HepG2 (cell line): ENCODE measurements around the gene CUL7. TPM values are rescaled to one million over a fixed set of nuclear protein-coding genes. Genes with fewer than 3 reads are reported as not detected.

Experiments
- BRF2 ChIP-seq: sonication (generic); formaldehyde crosslinking; IDR thresholded peaks from 2 replicates; pipeline ENCODE4 v1.8.1; 2022; ENCODE audit warnings: mild to moderate bottlenecking, missing genetic modification reagents
- CC2D1A ChIP-seq: sonication (generic); formaldehyde crosslinking; IDR thresholded peaks from 2 replicates; pipeline ENCODE4 v1.8.1; 2023; ENCODE audit warnings: mild to moderate bottlenecking, missing genetic modification reagents
- CHD4 ChIP-seq: fragments of 200-600 bp; sonication (generic); IDR thresholded peaks from 2 replicates; pipeline ENCODE4 v1.7.0; 2017; ENCODE audit warnings: mild to moderate bottlenecking, low read length, borderline replicate concordance
- E2F1 ChIP-seq: sonication (generic); formaldehyde crosslinking; IDR thresholded peaks from 2 replicates; pipeline ENCODE4 v1.5.0; 2020; ENCODE audit warnings: missing genetic modification reagents
- GRHL1 ChIP-seq: sonication (generic); formaldehyde crosslinking; conservative IDR thresholded peaks from 2 replicates; pipeline ENCODE4 v1.8.0; 2022; ENCODE audit warnings: missing genetic modification reagents
- MATR3 ChIP-seq: sonication (generic); formaldehyde crosslinking; IDR thresholded peaks from 2 replicates; pipeline ENCODE4 v1.4.0; 2020; ENCODE audit warnings: missing genetic modification reagents
- SNAPC2 ChIP-seq: sonication (generic); formaldehyde crosslinking; IDR thresholded peaks from 2 replicates; pipeline ENCODE4 v1.8.1; 2022; ENCODE audit warnings: mild to moderate bottlenecking, missing genetic modification reagents
- SPEN ChIP-seq: sonication (generic); formaldehyde crosslinking; IDR thresholded peaks from 2 replicates; pipeline ENCODE4 v1.5.1; 2020; ENCODE audit warnings: low read depth, mild to moderate bottlenecking, missing genetic modification reagents
- STAG1 ChIP-seq: sonication (generic); formaldehyde crosslinking; IDR thresholded peaks from 2 replicates; pipeline ENCODE4 v1.4.0; 2020; ENCODE audit warnings: missing genetic modification reagents
- TEAD2 ChIP-seq: sonication (generic); formaldehyde crosslinking; IDR thresholded peaks from 2 replicates; pipeline ENCODE4 v1.9.0; 2021; ENCODE audit warnings: missing genetic modification reagents
- THAP9 ChIP-seq: sonication (generic); formaldehyde crosslinking; IDR thresholded peaks from 2 replicates; pipeline ENCODE4; 2020; ENCODE audit warnings: missing genetic modification reagents, mild to moderate bottlenecking, borderline replicate concordance
- TRAFD1 ChIP-seq: sonication (generic); formaldehyde crosslinking; IDR thresholded peaks from 2 replicates; pipeline ENCODE4 v1.5.1; 2020; ENCODE audit warnings: missing genetic modification reagents, mild to moderate bottlenecking, borderline replicate concordance
- ZKSCAN1 ChIP-seq: fragments of 150-350 bp; IDR thresholded peaks from 2 replicates; pipeline ENCODE4 v1.6.1; 2014; ENCODE audit warnings: low read length
- ZNF513 ChIP-seq: sonication (generic); formaldehyde crosslinking; conservative IDR thresholded peaks from 2 replicates; pipeline ENCODE4 v1.5.0; 2020; ENCODE audit warnings: missing genetic modification reagents
- ZNF709 ChIP-seq: sonication (generic); formaldehyde crosslinking; IDR thresholded peaks from 2 replicates; pipeline ENCODE4 v1.5.0; 2020; ENCODE audit warnings: mild to moderate bottlenecking, missing genetic modification reagents
- ZNF891 ChIP-seq: sonication (generic); formaldehyde crosslinking; IDR thresholded peaks from 2 replicates; pipeline ENCODE4 v1.5.0; 2020; ENCODE audit warnings: mild to moderate bottlenecking, missing genetic modification reagents
- polyA plus RNA-seq, 8 experiments: library from polyadenylated mRNA; depleted of rRNA in 3 of 8; stranded (reverse) in 7 of 8; unstranded in 1 of 8; fragments of >200 nt; fragmentation: Illumina TruSeq in 4 of 8; extraction: Trizol in 4 of 8; gene quantifications; 2 replicates each; pipeline versions ENCODE4 v1.2.1 to v1.2.3, GENCODE V29; 2011 to 2016; ENCODE audit warnings: low read depth in 4 of 8, missing spikeins in 1 of 8, mixed read lengths in 1 of 8; ENCODE audit not compliant: insufficient read depth in 1 of 8
- total RNA-seq, 5 experiments: library from RNA; depleted of rRNA; stranded (reverse); fragments of >200 nt; fragmentation: Illumina TruSeq; extraction: Trizol; gene quantifications; 2 replicates each; pipeline ENCODE4 v1.2.3, GENCODE V29; 2016; ENCODE audit warnings: low read depth in 1 of 5

Gene CUL7
- total and polyA plus RNA-seq, 2 of the 13 experiments (the other 11 are each of a cell fraction or from before 2014, with no cell fraction given), result 32.0 to 60.7 TPM

GRCh38 chr6:43059168-43060033 lies 5.8 kb upstream of the CUL7 start, which contains the start of the genes KLC4 and MRPL2 (continued):
- TF ChIP-seq E2F1 (CRISPR knock-in tag), result no peak
- peak; percentile 96 for TF ChIP-seq THAP9 (CRISPR knock-in tag)
- peak; percentile 81 for TF ChIP-seq ZNF709 (CRISPR knock-in tag)
- no peak for TF ChIP-seq ZNF513
- TF ChIP-seq GRHL1 (CRISPR knock-in tag), result no peak
- no peak for TF ChIP-seq MATR3 (CRISPR knock-in tag)
- no peak for TF ChIP-seq SNAPC2 (CRISPR knock-in tag)
- TF ChIP-seq ZKSCAN1, result peak; percentile 39; the same call in 1 of the 2 replicates
- TF ChIP-seq CC2D1A (CRISPR knock-in tag), result no peak
- peak; percentile 13; the same call in 1 of the 2 replicates for TF ChIP-seq TEAD2 (CRISPR knock-in tag)
- no peak for TF ChIP-seq STAG1 (CRISPR knock-in tag)
- no peak for TF ChIP-seq BRF2 (CRISPR knock-in tag)
- TF ChIP-seq SPEN, result peak; percentile 75; the same call in 1 of the 2 replicates
- peak; percentile 52; the same call in 1 of the 2 replicates for TF ChIP-seq TRAFD1 (CRISPR knock-in tag)
- peak; percentile 87 for TF ChIP-seq ZNF891 (CRISPR knock-in tag)
- no peak for TF ChIP-seq CHD4
